IMR-90 (cell line): Measurements from ENCODE around the gene NPBWR2. TPM values are rescaled to one million over a fixed set of nuclear protein-coding genes. Genes with fewer than 3 reads are reported as not detected.

Source experiments
- ATAC-seq: fragments of 200-7000 bp; cut with Tn5 transposase; 2 replicates; pipeline ENCODE4 v1.9.1; 2020; ENCODE audit warnings: low read depth, mild to moderate bottlenecking, moderate library complexity
- BruUV-seq: library from RNA; stranded (reverse); fragments of 400-500 nt; replicated peaks from 2 replicates; lab custom pipeline; 2021; lab: Mats Ljungman, UMichigan
- CTCF ChIA-PET: fragments of 300-600 bp; formaldehyde crosslinking; extraction: SDS; loops from one replicate; lab custom pipeline; 2021; ENCODE audit warnings: antibody characterized with exemption; lab: Yijun Ruan, JAX
- POLR2A ChIA-PET: fragments of 300-600 bp; sonication (Branson Sonifier 250); formaldehyde crosslinking; loops from one replicate; lab custom pipeline; 2022; ENCODE audit warnings: antibody characterized with exemption; ENCODE audit not compliant: unreplicated experiment; lab: Charles Lee
- DNase-seq: peaks from one replicate; pipeline ENCODE4 v3.0.0; 2013
- H2AFZ ChIP-seq: replicated peaks from 2 replicates; pipeline ENCODE3; 2013; ENCODE audit warnings: low read length, mild to moderate bottlenecking; ENCODE audit not compliant: poor library complexity
- H2AK5ac ChIP-seq: 2 replicates; pipeline ENCODE4 v1.6.1; 2013; ENCODE audit warnings: low read depth, low read length, inconsistent platforms
- H2AK9ac ChIP-seq: replicated peaks from 2 replicates; pipeline ENCODE3; 2013; ENCODE audit warnings: mild to moderate bottlenecking, low read depth, low read length, moderate library complexity; ENCODE audit not compliant: poor library complexity
- H2BK120ac ChIP-seq: 2 replicates; pipeline ENCODE4 v1.6.1; 2013; ENCODE audit warnings: low read depth, low read length, inconsistent platforms
- H2BK15ac ChIP-seq: 3 replicates; pipeline ENCODE4 v1.6.1; 2013; ENCODE audit warnings: low read depth, low read length, inconsistent platforms
- H2BK20ac ChIP-seq: 2 replicates; pipeline ENCODE4 v1.6.1; 2013; ENCODE audit warnings: low read depth, mild to moderate bottlenecking, inconsistent platforms, low read length, moderate library complexity
- H2BK5ac ChIP-seq: 2 replicates; pipeline ENCODE4 v1.6.1; 2013; ENCODE audit warnings: mild to moderate bottlenecking, low read depth, low read length, inconsistent platforms; ENCODE audit not compliant: poor library complexity, severe bottlenecking
- H3K14ac ChIP-seq: replicated peaks from 2 replicates; pipeline ENCODE4 v1.6.1; 2013; ENCODE audit warnings: low read depth, low read length, inconsistent platforms
- H3K18ac ChIP-seq: 2 replicates; pipeline ENCODE4 v1.6.1; 2013; ENCODE audit warnings: low read depth, low read length, control low read depth
- H3K23ac ChIP-seq: 2 replicates; pipeline ENCODE4 v1.6.1; 2013; ENCODE audit warnings: low read depth, low read length, inconsistent platforms
- H3K27ac ChIP-seq: 2 replicates; pipeline ENCODE4 v1.5.1; 2013; ENCODE audit warnings: mild to moderate bottlenecking, control low read depth, low read length; ENCODE audit not compliant: insufficient read depth
- H3K27me3 ChIP-seq: 2 replicates; pipeline ENCODE4 v1.6.1; 2013; ENCODE audit warnings: low read length; ENCODE audit not compliant: control insufficient read depth, insufficient read depth
- H3K36me3 ChIP-seq: 2 replicates; pipeline ENCODE4 v1.6.1; 2013; ENCODE audit warnings: low read length, mixed read lengths; ENCODE audit not compliant: control insufficient read depth, insufficient read depth
- H3K4ac ChIP-seq: 2 replicates; pipeline ENCODE4 v1.6.1; 2013; ENCODE audit warnings: low read depth, low read length, inconsistent platforms
- H3K4me1 ChIP-seq: 2 replicates; pipeline ENCODE4 v1.6.1; 2013; ENCODE audit warnings: low read length, mixed read lengths; ENCODE audit not compliant: control insufficient read depth, insufficient read depth
- H3K4me2 ChIP-seq: 2 replicates; pipeline ENCODE4 v1.6.1; 2013; ENCODE audit warnings: low read depth, mild to moderate bottlenecking, control low read depth, low read length, moderate library complexity
- H3K4me3 ChIP-seq: 2 replicates; pipeline ENCODE4 v1.5.1; 2013; ENCODE audit warnings: low read depth, mild to moderate bottlenecking, control low read depth, low read length, moderate library complexity; ENCODE audit not compliant: insufficient read depth
- H3K56ac ChIP-seq: 2 replicates; pipeline ENCODE4 v1.6.1; 2013; ENCODE audit warnings: low read length, inconsistent platforms; ENCODE audit not compliant: insufficient read depth; ENCODE audit errors: extremely low read depth
- H3K79me1 ChIP-seq, 2 experiments: 2 replicates each; pipeline ENCODE4 v1.6.1; 2013; ENCODE audit warnings: low read length in 2 of 2, inconsistent platforms in 1 of 2, low read depth in 1 of 2
- H3K9ac ChIP-seq: 2 replicates; pipeline ENCODE4 v1.6.1; 2013; ENCODE audit warnings: low read depth, low read length, control low read depth
- H3K9me1 ChIP-seq: 2 replicates; pipeline ENCODE4 v1.6.1; 2013; ENCODE audit warnings: low read length, inconsistent platforms; ENCODE audit not compliant: insufficient read depth
- H3K9me3 ChIP-seq: 2 replicates; pipeline ENCODE4 v1.6.1; 2013; ENCODE audit warnings: low read length; ENCODE audit not compliant: control insufficient read depth, insufficient read depth
- H4K20me1 ChIP-seq: 2 replicates; pipeline ENCODE4 v1.6.1; 2013; ENCODE audit warnings: low read length, inconsistent platforms; ENCODE audit not compliant: insufficient read depth
- H4K5ac ChIP-seq: 2 replicates; pipeline ENCODE4 v1.6.1; 2013; ENCODE audit warnings: mild to moderate bottlenecking, low read depth, low read length, control low read depth
- H4K8ac ChIP-seq, 2 experiments: 2 replicates each; pipeline ENCODE4 v1.6.1; 2013; ENCODE audit warnings: low read depth in 2 of 2, low read length in 2 of 2, control low read depth in 1 of 2, inconsistent platforms in 1 of 2
- H4K91ac ChIP-seq: 2 replicates; pipeline ENCODE4 v1.6.1; 2013; ENCODE audit warnings: low read depth, low read length, inconsistent platforms; ENCODE audit not compliant: insufficient read depth
- CHD1 ChIP-seq: IDR thresholded peaks from 2 replicates; pipeline ENCODE4 v1.6.1; 2012; ENCODE audit warnings: low read depth, low read length, improper control_type of control experiment
- ELK1 ChIP-seq: fragments of 150-350 bp; IDR thresholded peaks from 2 replicates; pipeline ENCODE4 v1.6.1; 2016; ENCODE audit warnings: low read depth, mild to moderate bottlenecking, low read length, moderate library complexity, borderline replicate concordance
- FOS ChIP-seq: fragments of 150-350 bp; IDR thresholded peaks from 2 replicates; pipeline ENCODE4 v1.6.1; 2016; ENCODE audit warnings: low read depth, low read length
- MAFK ChIP-seq: IDR thresholded peaks from 2 replicates; pipeline ENCODE4 v1.6.1; 2012; ENCODE audit warnings: low read depth, low read length, improper control_type of control experiment
- NFE2L2 ChIP-seq: fragments of 150-350 bp; IDR thresholded peaks from 2 replicates; pipeline ENCODE4 v1.6.1; 2016; ENCODE audit warnings: low read depth, mild to moderate bottlenecking, low read length
- RCOR1 ChIP-seq: IDR thresholded peaks from 2 replicates; pipeline ENCODE4 v1.6.1; 2012; ENCODE audit warnings: mild to moderate bottlenecking, low read length, improper control_type of control experiment; ENCODE audit not compliant: insufficient replicate concordance
- RFX5 ChIP-seq: IDR thresholded peaks from 2 replicates; pipeline ENCODE4 v1.8.0; 2012; ENCODE audit warnings: low read depth, mild to moderate bottlenecking, low read length, moderate library complexity
- SMC3 ChIP-seq: fragments of 150-350 bp; IDR thresholded peaks from 2 replicates; pipeline ENCODE4 v1.6.1; 2016; ENCODE audit warnings: low read depth, mild to moderate bottlenecking, antibody characterized with exemption, low read length, moderate library complexity
- USF2 ChIP-seq: fragments of 150-350 bp; IDR thresholded peaks from 2 replicates; pipeline ENCODE4 v1.6.1; 2017; ENCODE audit warnings: mild to moderate bottlenecking, antibody characterized with exemption, low read length, low read depth
- WGBS, 2 experiments: methylation state at CpG; one replicate each; pipeline versions ENCODE4 v1.1.5 to v1.1.7; 2013; ENCODE audit warnings: missing lambda C conversion rate in 2 of 2; ENCODE audit not compliant: insufficient read length in 1 of 2; ENCODE audit errors: extremely low coverage in 2 of 2; 5-methylcytosine and 5-hydroxymethylcytosine counted together
- dilution Hi-C: fragments of 300-500 bp; cut with HindIII; formaldehyde crosslinking; loops from one replicate; pipeline ENCODE4 v1.14.3; 2018; ENCODE audit warnings: low sequenced_read_pairs; ENCODE audit not compliant: unreplicated experiment
- in situ Hi-C: fragments of 300-500 bp; cut with MboI; formaldehyde crosslinking; loops from 3 replicates; pipeline ENCODE4 v1.14.3; 2019; ENCODE audit warnings: low sequenced_read_pairs, inconsistent platforms, mixed read lengths
- intact Hi-C: fragments of 100-400 bp; cut with micrococcal nuclease; formaldehyde crosslinking; loops from 2 replicates; pipeline ENCODE4 v1.10.0; 2022
- polyA plus RNA-seq, 3 experiments: library from polyadenylated mRNA; depleted of rRNA; stranded (reverse); fragments of >200 nt; gene quantifications; 2 replicates each; pipeline ENCODE4 v1.2.3, GENCODE V29; 2012; ENCODE audit warnings: low replicate concordance in 1 of 3
- total RNA-seq: library from RNA; depleted of rRNA; stranded (reverse); fragments of >200 nt; gene quantifications from 2 replicates; pipeline ENCODE4 v1.2.3, GENCODE V29; 2012
- TF ChIP-seq, protein P1 (sequence below): conservative IDR thresholded peaks from 2 replicates; pipeline ENCODE4 v1.5.1; 2012; ENCODE audit warnings: mild to moderate bottlenecking, low read depth, low read length, improper control_type of control experiment

Gene NPBWR2
- total and polyA plus RNA-seq, 2 of the 4 experiments (the other 2 are of a cell fraction) = not detected

DNA sequence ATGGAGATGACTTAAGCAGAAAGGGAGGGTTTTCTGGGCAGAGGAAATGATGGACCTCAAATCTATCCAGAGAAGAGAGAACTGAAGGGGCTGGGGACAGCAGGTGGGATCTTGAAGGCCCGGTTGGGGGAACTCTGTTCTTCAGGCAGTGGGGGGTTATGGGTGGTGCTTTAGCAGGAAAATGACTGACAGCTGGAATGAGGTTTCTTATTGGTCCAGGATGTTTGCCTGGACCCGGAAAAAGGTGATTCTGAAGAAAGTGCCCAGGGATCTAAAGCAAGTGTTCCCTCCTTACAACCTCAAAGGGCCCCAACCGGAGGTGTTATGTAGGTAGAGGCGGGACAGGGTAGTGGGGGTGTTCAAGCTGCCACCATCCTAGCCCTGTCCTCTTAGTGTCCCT is 11.9 kb downstream of the NPBWR2 start:
- ATAC-seq (no peak), DNase-seq (no peak)
- H2BK5ac ChIP-seq = no peak overlapping the region
- H3K14ac ChIP-seq = no peak overlapping the region
- no peaks in the 10 kb centered on the region for H3K4me1 ChIP-seq
- no peak overlapping the region for H3K4me3 ChIP-seq
- H4K8ac ChIP-seq = no peak overlapping the region
- H2AFZ ChIP-seq = no peak overlapping the region
- no peak overlapping the region for H4K91ac ChIP-seq
- dilution Hi-C loops = no loop called here
- TF ChIP-seq SMC3 (no peak), USF2 (no peak), MAFK (no peak), CHD1 (no peak), FOS (no peak), RCOR1 (no peak), ELK1 (no peak), RFX5 (no peak), NFE2L2 (no peak)
- TF ChIP-seq, protein P1, sequence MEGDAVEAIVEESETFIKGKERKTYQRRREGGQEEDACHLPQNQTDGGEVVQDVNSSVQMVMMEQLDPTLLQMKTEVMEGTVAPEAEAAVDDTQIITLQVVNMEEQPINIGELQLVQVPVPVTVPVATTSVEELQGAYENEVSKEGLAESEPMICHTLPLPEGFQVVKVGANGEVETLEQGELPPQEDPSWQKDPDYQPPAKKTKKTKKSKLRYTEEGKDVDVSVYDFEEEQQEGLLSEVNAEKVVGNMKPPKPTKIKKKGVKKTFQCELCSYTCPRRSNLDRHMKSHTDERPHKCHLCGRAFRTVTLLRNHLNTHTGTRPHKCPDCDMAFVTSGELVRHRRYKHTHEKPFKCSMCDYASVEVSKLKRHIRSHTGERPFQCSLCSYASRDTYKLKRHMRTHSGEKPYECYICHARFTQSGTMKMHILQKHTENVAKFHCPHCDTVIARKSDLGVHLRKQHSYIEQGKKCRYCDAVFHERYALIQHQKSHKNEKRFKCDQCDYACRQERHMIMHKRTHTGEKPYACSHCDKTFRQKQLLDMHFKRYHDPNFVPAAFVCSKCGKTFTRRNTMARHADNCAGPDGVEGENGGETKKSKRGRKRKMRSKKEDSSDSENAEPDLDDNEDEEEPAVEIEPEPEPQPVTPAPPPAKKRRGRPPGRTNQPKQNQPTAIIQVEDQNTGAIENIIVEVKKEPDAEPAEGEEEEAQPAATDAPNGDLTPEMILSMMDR = no peak
- no peak overlapping the region for H3K23ac ChIP-seq
- H3K79me1 ChIP-seq = no peaks in the 10 kb centered on the region
- no peak overlapping the region for H3K4me2 ChIP-seq
- ChIA-PET POLR2A (no interaction called here), CTCF (no interaction called here)
- H3K56ac ChIP-seq = no peak overlapping the region
- intact Hi-C loops = no loop called here
- no peak overlapping the region for H2BK20ac ChIP-seq
- in situ Hi-C loops = no loop called here
- H3K27ac ChIP-seq = no peak overlapping the region
- H3K18ac ChIP-seq = no peak overlapping the region
- no peaks in the 10 kb centered on the region for H4K20me1 ChIP-seq
- H2AK5ac ChIP-seq = no peak overlapping the region
- BruUV-seq = no TSS peak
- H4K5ac ChIP-seq = no peak overlapping the region
- H3K36me3 ChIP-seq = no peaks in the 10 kb centered on the region
- no peak overlapping the region for H2BK120ac ChIP-seq
- no peaks in the 10 kb centered on the region for H3K9me3 ChIP-seq
- peaks cover 13% of the 10 kb centered on the region for H3K27me3 ChIP-seq
- H3K4ac ChIP-seq = no peak overlapping the region
- no peak overlapping the region for H3K9ac ChIP-seq
- no peaks in the 10 kb centered on the region for H3K9me1 ChIP-seq
- WGBS, 2 experiments = no CpG with 5 or more reads among the region's 4 CpGs
- no peak overlapping the region for H2BK15ac ChIP-seq
- H2AK9ac ChIP-seq = no peak overlapping the region
